AG08396 (cell line): Measurements from ENCODE around the gene CAMK1D.

ENCODE experiments used
- DNase-seq: peaks from one replicate; pipeline ENCODE4 v3.0.0; 2012; ENCODE audit warnings: low spot score, mixed read lengths

Gene CAMK1D

GRCh38 chr10:12657489-12657888 lies 308.1 kb downstream of the CAMK1D start:
- no peak for DNase-seq

GRCh38 chr10:12658526-12658925 lies 309.2 kb downstream of the CAMK1D start:
- no peak for DNase-seq

- DNase-seq, result no peak
These were observed 310.4 kb downstream of the CAMK1D start for GRCh38 chr10:12659706-12660105.

GRCh38 chr10:12660812-12661211 lies 311.5 kb downstream of the CAMK1D start:
- DNase-seq, result no peak

- DNase-seq, result no peak
These were observed 312.3 kb downstream of the CAMK1D start for GRCh38 chr10:12661671-12662070.

GRCh38 chr10:12663863-12664262 lies 314.5 kb downstream of the CAMK1D start:
- no peak for DNase-seq

- no peak for DNase-seq
These were observed 316.2 kb downstream of the CAMK1D start for GRCh38 chr10:12665501-12665900.

GRCh38 chr10:12667052-12667451 lies 317.7 kb downstream of the CAMK1D start:
- no peak for DNase-seq

- DNase-seq, result no peak
These were observed 319.3 kb downstream of the CAMK1D start for GRCh38 chr10:12668634-12669033.

GRCh38 chr10:12670004-12670403 lies 320.7 kb downstream of the CAMK1D start:
- DNase-seq, result no peak

- no peak for DNase-seq
These were observed 325.8 kb downstream of the CAMK1D start for GRCh38 chr10:12675186-12675585.

- DNase-seq, result no peak
These were observed 330.3 kb downstream of the CAMK1D start for GRCh38 chr10:12679636-12680035.

GRCh38 chr10:12681252-12681651 lies 331.9 kb downstream of the CAMK1D start:
- no peak for DNase-seq

GRCh38 chr10:12684784-12685183 lies 335.4 kb downstream of the CAMK1D start:
- DNase-seq, result no peak

- no peak for DNase-seq
These were observed 336.1 kb downstream of the CAMK1D start for GRCh38 chr10:12685261-12686058.

- no peak for DNase-seq
These were observed 338.6 kb downstream of the CAMK1D start for GRCh38 chr10:12687996-12688395.

- no peak for DNase-seq
These were observed 340.5 kb downstream of the CAMK1D start for GRCh38 chr10:12689893-12690292.

GRCh38 chr10:12690525-12691126 lies 341.3 kb downstream of the CAMK1D start:
- no peak for DNase-seq

GRCh38 chr10:12691596-12691995 lies 342.2 kb downstream of the CAMK1D start:
- DNase-seq, result no peak

GRCh38 chr10:12697764-12698163 lies 348.4 kb downstream of the CAMK1D start:
- DNase-seq, result no peak

- DNase-seq, result no peak
These were observed 349.9 kb downstream of the CAMK1D start for GRCh38 chr10:12699258-12699700.

GRCh38 chr10:12699781-12700556 lies 350.6 kb downstream of the CAMK1D start:
- no peak for DNase-seq

- DNase-seq, result no peak
These were observed 351.2 kb downstream of the CAMK1D start for GRCh38 chr10:12700557-12700874.
